ENCODE data around the gene SYCP2. TPM values are rescaled to one million over a fixed set of nuclear protein-coding genes. Genes with fewer than 3 reads are reported as not detected.
A peak's percentile ranks its signal among the peaks of the same experiment; 100 is the strongest.

SYCP2 gene
- polyA plus RNA-seq, 4 donors, result 0.51 to 3.0 (median 1.8) TPM

DNA sequence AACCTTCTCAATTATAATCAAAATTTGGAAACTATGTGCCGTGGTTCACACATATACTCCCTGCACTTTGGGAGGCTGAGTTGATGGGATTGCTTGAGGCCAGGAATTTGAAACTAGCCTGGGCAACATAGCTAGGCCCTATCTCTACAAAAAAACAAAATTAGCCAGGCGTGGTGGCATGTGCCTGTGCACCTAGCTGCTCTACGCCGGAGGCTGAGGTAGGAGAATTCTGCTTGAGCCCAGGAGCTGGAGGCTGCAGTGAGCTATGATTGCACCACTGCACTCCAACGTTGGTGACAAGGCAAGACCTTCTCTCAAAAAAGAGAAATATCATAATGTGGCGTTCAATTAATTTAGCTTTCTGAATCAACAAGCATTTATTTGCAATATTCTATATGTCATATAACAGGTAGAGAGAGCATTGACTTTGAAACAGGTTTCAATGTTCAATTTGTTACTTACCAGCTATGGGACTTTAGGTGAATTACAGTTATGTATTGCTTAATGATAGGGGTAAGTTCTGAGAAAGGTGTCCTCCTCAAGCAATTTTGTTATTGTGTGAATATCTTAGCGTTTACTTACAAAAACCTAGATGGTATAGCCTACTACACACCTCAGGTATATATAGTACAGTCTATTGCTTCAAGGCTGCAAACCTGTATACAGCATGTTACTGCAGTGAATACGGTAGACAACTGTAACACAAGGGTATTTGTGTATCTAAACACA lies 2.2 kb upstream of the SYCP2 start:
- Histone ChIP-seq H3K36me3 (ENCODE audit: control insufficient read depth in 3 of 3, insufficient read depth in 2 of 3, low read depth in 1 of 3, low read length in 3 of 3) (peaks cover 0 to 6% (median 0%) of the 10 kb centered on the region in 3 donors), H3K27me3 (ENCODE audit: control insufficient read depth in 3 of 3, insufficient read depth in 3 of 3, low read length in 3 of 3) (no peaks in the 10 kb centered on the region), H3K9me3 (ENCODE audit: control insufficient read depth in 2 of 2, insufficient read depth in 1 of 2, low read depth in 1 of 2, low read length in 1 of 2) (peaks cover 0 to 5% of the 10 kb centered on the region in 2 donors), H3K27ac (ENCODE audit: low read depth in 1 of 3, low read length in 2 of 3) (no peak overlapping the region), H3K4me1 (ENCODE audit: control insufficient read depth in 3 of 3, insufficient read depth in 2 of 3, low read depth in 1 of 3, low read length in 2 of 3) (peaks cover 9 to 16% (median 10%) of the 10 kb centered on the region in 3 donors), H3K4me3 (ENCODE audit: low read depth in 1 of 3, low read length in 3 of 3) (no peak overlapping the region)
- no peak for FAIRE-seq
- DNase-seq, result no peak
- 91 to 92% (median 91%) methylated on average over 8 of the region's 8 CpGs for WGBS, 3 donors

DNA sequence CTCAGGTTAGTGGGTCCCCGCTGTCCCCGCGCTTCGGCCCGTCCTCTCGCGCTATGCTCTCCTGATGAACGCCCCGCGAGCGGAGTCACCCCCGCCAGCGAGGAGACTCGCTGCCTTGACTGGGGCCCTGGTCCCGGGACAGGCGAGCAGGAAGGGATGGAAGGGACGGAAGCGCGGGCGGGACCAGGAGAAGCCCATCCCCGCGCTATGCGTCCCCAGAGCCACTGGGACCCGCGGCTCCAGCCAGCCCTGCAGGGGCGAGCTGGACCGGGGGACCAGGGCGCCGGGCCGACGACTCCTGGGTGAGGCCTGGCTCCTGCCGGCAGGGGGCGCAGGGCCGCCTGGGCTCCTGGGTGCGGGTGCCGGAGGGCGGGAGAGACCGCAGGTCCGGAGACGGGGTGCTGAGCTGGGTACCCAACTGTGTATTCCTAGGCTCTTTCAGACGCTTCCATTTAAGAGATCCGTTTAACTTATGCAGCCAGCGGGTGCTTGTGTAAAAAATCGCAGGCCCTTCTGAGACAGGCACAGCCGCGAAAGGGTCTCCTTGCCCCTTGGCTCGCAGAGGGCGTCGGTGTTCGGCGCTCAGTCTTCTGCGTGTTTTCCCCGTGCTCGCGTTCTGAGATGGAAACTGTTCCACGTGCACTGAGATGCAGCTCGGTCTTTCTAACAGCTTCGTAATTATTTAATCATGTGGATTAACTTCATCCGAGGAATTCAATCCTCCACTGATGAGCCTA lies 580 bp upstream of the SYCP2 start:
- DNase-seq, result peak; percentile 76 to 90
- H3K4me3 ChIP-seq (ENCODE audit: low read depth in 1 of 3, low read length in 3 of 3), result peak overlapping the region; percentile 28 to 61 (median 59)
- H3K27me3 ChIP-seq (ENCODE audit: control insufficient read depth in 3 of 3, insufficient read depth in 3 of 3, low read length in 3 of 3), result no peaks in the 10 kb centered on the region
- peaks cover 6 to 12% (median 7%) of the 10 kb centered on the region in 3 donors for H3K4me1 ChIP-seq (ENCODE audit: control insufficient read depth in 3 of 3, insufficient read depth in 2 of 3, low read depth in 1 of 3, low read length in 2 of 3)
- H3K36me3 ChIP-seq (ENCODE audit: control insufficient read depth in 3 of 3, insufficient read depth in 2 of 3, low read depth in 1 of 3, low read length in 3 of 3), result peaks cover 0 to 4% (median 0%) of the 10 kb centered on the region in 3 donors
- H3K9me3 ChIP-seq (ENCODE audit: control insufficient read depth in 2 of 2, insufficient read depth in 1 of 2, low read depth in 1 of 2, low read length in 1 of 2), result peaks cover 0 to 3% of the 10 kb centered on the region in 2 donors
- FAIRE-seq, result no peak
- peak overlapping the region in 2 of 3 donors; percentile 34 to 72 for H3K27ac ChIP-seq (ENCODE audit: low read depth in 1 of 3, low read length in 2 of 3)
- 5 to 7% (median 5%) methylated on average over 54 to 59 of the region's 59 CpGs for WGBS, 3 donors

DNA sequence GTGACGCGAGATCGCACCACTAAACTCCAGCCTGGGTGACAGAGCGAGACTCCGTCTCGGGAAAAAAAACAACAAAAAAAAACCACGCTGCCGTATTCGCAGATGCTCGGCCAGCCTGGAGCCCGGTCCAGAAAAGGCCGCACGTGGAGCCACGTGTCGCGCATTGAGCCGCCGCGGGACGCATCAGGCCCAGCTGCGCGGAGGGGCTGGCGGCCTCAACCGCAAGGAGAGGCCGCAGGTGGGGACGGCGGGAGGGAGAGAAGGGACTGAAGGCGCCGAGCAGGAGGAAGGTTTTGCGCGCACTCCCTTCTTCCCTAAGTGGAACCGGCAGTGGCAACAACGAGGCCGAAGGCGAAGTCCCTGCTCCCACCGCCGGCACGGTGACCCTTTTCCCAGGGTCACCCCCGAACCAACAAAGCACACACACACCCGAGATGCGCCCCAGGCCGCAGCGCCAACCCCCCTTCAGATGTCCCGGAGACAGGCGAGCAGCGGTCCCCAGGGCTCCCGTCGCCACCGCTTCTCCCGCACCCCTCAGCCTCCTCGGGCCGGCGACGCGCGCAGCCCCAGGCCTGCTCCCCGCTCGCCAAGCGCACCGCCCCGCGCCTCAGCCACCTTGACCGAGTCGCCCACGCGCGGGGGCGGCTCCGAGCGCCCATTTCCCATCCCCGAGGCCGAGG lies 681 bp downstream of the SYCP2 start:
- Histone ChIP-seq H3K27me3 (ENCODE audit: control insufficient read depth in 3 of 3, insufficient read depth in 3 of 3, low read length in 3 of 3) (no peaks in the 10 kb centered on the region), H3K4me3 (ENCODE audit: low read depth in 1 of 3, low read length in 3 of 3) (no peak overlapping the region), H3K36me3 (ENCODE audit: control insufficient read depth in 3 of 3, insufficient read depth in 2 of 3, low read depth in 1 of 3, low read length in 3 of 3) (no peaks in the 10 kb centered on the region), H3K9me3 (ENCODE audit: control insufficient read depth in 2 of 2, insufficient read depth in 1 of 2, low read depth in 1 of 2, low read length in 1 of 2) (no peaks in the 10 kb centered on the region), H3K27ac (ENCODE audit: low read depth in 1 of 3, low read length in 2 of 3) (no peak overlapping the region), H3K4me1 (ENCODE audit: control insufficient read depth in 3 of 3, insufficient read depth in 2 of 3, low read depth in 1 of 3, low read length in 2 of 3) (peaks cover 0 to 3% (median 0%) of the 10 kb centered on the region in 3 donors)
- FAIRE-seq (no peak), DNase-seq (no peak)
- 88 to 94% (median 90%) methylated on average over 55 to 72 of the region's 72 CpGs for WGBS, 3 donors

- Histone ChIP-seq H3K9me3 (ENCODE audit: control insufficient read depth in 2 of 2, insufficient read depth in 1 of 2, low read depth in 1 of 2, low read length in 1 of 2) (no peaks in the 10 kb centered on the region), H3K4me1 (ENCODE audit: control insufficient read depth in 3 of 3, insufficient read depth in 2 of 3, low read depth in 1 of 3, low read length in 2 of 3) (peaks cover 0 to 3% (median 0%) of the 10 kb centered on the region in 3 donors), H3K27ac (ENCODE audit: low read depth in 1 of 3, low read length in 2 of 3) (no peak overlapping the region), H3K27me3 (ENCODE audit: control insufficient read depth in 3 of 3, insufficient read depth in 3 of 3, low read length in 3 of 3) (no peaks in the 10 kb centered on the region), H3K36me3 (ENCODE audit: control insufficient read depth in 3 of 3, insufficient read depth in 2 of 3, low read depth in 1 of 3, low read length in 3 of 3) (no peaks in the 10 kb centered on the region), H3K4me3 (ENCODE audit: low read depth in 1 of 3, low read length in 3 of 3) (no peak overlapping the region)
- no peak for FAIRE-seq
- DNase-seq, result no peak
- whole genome bisulfite sequencing, 3 donors, result 77 to 85% (median 83%) methylated on average over 9 of the region's 9 CpGs
Measured at GRCh38 chr20:59931511-59932312, 1.7 kb downstream of the SYCP2 start.

DNA sequence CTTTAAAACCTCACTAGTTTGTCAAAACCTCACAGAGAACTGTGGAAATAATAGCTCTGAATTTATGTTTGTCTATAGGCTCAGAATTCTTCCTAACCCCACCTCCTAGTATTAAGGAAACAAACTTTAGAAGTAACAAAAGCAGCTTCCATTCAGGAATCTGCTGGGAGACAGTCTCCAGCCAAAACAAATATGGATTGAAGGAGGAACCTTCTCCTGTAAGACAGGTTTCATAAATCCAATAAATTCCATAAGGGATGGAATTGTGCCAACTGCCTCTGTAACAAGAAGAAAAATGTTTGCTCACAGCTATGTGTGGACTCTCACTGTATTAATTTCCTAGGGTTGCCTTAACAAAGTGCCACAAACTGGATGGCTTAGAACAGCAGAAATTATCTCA lies 7.5 kb downstream of the SYCP2 start:
- no peaks in the 10 kb centered on the region for H3K27me3 ChIP-seq (ENCODE audit: control insufficient read depth in 3 of 3, insufficient read depth in 3 of 3, low read length in 3 of 3)
- H3K9me3 ChIP-seq (ENCODE audit: control insufficient read depth in 2 of 2, insufficient read depth in 1 of 2, low read depth in 1 of 2, low read length in 1 of 2), result no peaks in the 10 kb centered on the region
- H3K4me1 ChIP-seq (ENCODE audit: control insufficient read depth in 3 of 3, insufficient read depth in 2 of 3, low read depth in 1 of 3, low read length in 2 of 3), result no peaks in the 10 kb centered on the region
- no peaks in the 10 kb centered on the region for H3K36me3 ChIP-seq (ENCODE audit: control insufficient read depth in 3 of 3, insufficient read depth in 2 of 3, low read depth in 1 of 3, low read length in 3 of 3)
- H3K4me3 ChIP-seq (ENCODE audit: low read depth in 1 of 3, low read length in 3 of 3), result no peak overlapping the region
- FAIRE-seq, result no peak
- DNase-seq, result peak; percentile 33 to 42
- no peak overlapping the region for H3K27ac ChIP-seq (ENCODE audit: low read depth in 1 of 3, low read length in 2 of 3)

GRCh38 chr20:59925359-59925758 lies 8.1 kb downstream of the SYCP2 start:
- Histone ChIP-seq H3K4me3 (ENCODE audit: low read depth in 1 of 3, low read length in 3 of 3) (no peak overlapping the region), H3K4me1 (ENCODE audit: control insufficient read depth in 3 of 3, insufficient read depth in 2 of 3, low read depth in 1 of 3, low read length in 2 of 3) (no peaks in the 10 kb centered on the region), H3K36me3 (ENCODE audit: control insufficient read depth in 3 of 3, insufficient read depth in 2 of 3, low read depth in 1 of 3, low read length in 3 of 3) (no peaks in the 10 kb centered on the region), H3K27me3 (ENCODE audit: control insufficient read depth in 3 of 3, insufficient read depth in 3 of 3, low read length in 3 of 3) (no peaks in the 10 kb centered on the region), H3K27ac (ENCODE audit: low read depth in 1 of 3, low read length in 2 of 3) (no peak overlapping the region), H3K9me3 (ENCODE audit: control insufficient read depth in 2 of 2, insufficient read depth in 1 of 2, low read depth in 1 of 2, low read length in 1 of 2) (no peaks in the 10 kb centered on the region)
- WGBS, 3 donors, result 44 to 66% (median 64%) methylated on average over 1 of the region's 1 CpG
- DNase-seq, result no peak
- no peak for FAIRE-seq

- Histone ChIP-seq H3K9me3 (ENCODE audit: control insufficient read depth in 2 of 2, insufficient read depth in 1 of 2, low read depth in 1 of 2, low read length in 1 of 2) (no peaks in the 10 kb centered on the region), H3K36me3 (ENCODE audit: control insufficient read depth in 3 of 3, insufficient read depth in 2 of 3, low read depth in 1 of 3, low read length in 3 of 3) (no peaks in the 10 kb centered on the region), H3K4me3 (ENCODE audit: low read depth in 1 of 3, low read length in 3 of 3) (no peak overlapping the region), H3K4me1 (ENCODE audit: control insufficient read depth in 3 of 3, insufficient read depth in 2 of 3, low read depth in 1 of 3, low read length in 2 of 3) (no peaks in the 10 kb centered on the region), H3K27me3 (ENCODE audit: control insufficient read depth in 3 of 3, insufficient read depth in 3 of 3, low read length in 3 of 3) (no peaks in the 10 kb centered on the region), H3K27ac (ENCODE audit: low read depth in 1 of 3, low read length in 2 of 3) (no peak overlapping the region)
- DNase-seq (no peak), FAIRE-seq (no peak)
- 81 to 95% (median 90%) methylated on average over 1 of the region's 1 CpG for WGBS, 3 donors
Measured at GRCh38 chr20:59923514-59923913, 9.9 kb downstream of the SYCP2 start.

DNA sequence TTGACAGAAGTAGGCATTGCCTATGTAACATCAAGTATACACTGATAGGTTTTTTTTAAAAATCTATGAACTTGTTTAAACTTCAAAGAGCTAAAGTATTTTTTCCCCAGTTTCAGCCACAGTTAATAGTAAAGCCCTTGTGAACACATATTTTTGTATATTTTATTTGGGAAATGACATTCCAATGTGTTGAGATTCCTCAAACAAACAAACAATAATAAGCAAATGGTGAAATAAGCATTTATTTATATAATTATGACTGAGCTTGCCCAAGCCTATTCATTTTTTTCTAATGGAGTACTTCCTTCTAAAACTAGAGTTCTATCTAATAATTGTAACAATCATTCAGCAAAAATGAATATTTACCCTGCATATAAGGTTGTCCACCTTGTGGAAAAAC lies 12.5 kb downstream of the SYCP2 start:
- Histone ChIP-seq H3K27ac (ENCODE audit: low read depth in 1 of 3, low read length in 2 of 3) (no peak overlapping the region), H3K9me3 (ENCODE audit: control insufficient read depth in 2 of 2, insufficient read depth in 1 of 2, low read depth in 1 of 2, low read length in 1 of 2) (no peaks in the 10 kb centered on the region), H3K36me3 (ENCODE audit: control insufficient read depth in 3 of 3, insufficient read depth in 2 of 3, low read depth in 1 of 3, low read length in 3 of 3) (no peaks in the 10 kb centered on the region), H3K27me3 (ENCODE audit: control insufficient read depth in 3 of 3, insufficient read depth in 3 of 3, low read length in 3 of 3) (no peaks in the 10 kb centered on the region), H3K4me1 (ENCODE audit: control insufficient read depth in 3 of 3, insufficient read depth in 2 of 3, low read depth in 1 of 3, low read length in 2 of 3) (no peaks in the 10 kb centered on the region), H3K4me3 (ENCODE audit: low read depth in 1 of 3, low read length in 3 of 3) (no peak overlapping the region)
- FAIRE-seq, result no peak
- DNase-seq, result no peak
